Activated naive CD4-positive, alpha-beta T cell treated with anti-CD3 and anti-CD28 coated beads, Interleukin-2, amount 50 U/mL, for 72 hours (primary cell): ENCODE results near the gene CACNA2D2. TPM values are rescaled to one million over a fixed set of nuclear protein-coding genes. Genes with fewer than 3 reads are reported as not detected.

Experiments
- ATAC-seq, 2 donors: fragments of 150-1000 bp; cut with Tn5 transposase; 2 replicates each; pipeline ENCODE4 v1.10.0; 2021; ENCODE audit warnings: mild to moderate bottlenecking in 2 of 2, moderate library complexity in 2 of 2
- DNase-seq, 2 donors: peaks; one replicate each; pipeline ENCODE4 v3.0.0; 2021 to 2022; ENCODE audit warnings: low spot score in 2 of 2
- H3K27ac Mint-ChIP-seq, 2 donors: one replicate each; pipeline ENCODE4 v1.8.0; 2022; ENCODE audit warnings: mild to moderate bottlenecking in 2 of 2, mixed read lengths in 2 of 2
- H3K36me3 Mint-ChIP-seq, 2 donors: one replicate each; pipeline ENCODE4 v1.8.0; 2022; ENCODE audit warnings: mixed read lengths in 2 of 2
- H3K9me3 Mint-ChIP-seq, 2 donors: one replicate each; pipeline ENCODE4 v1.8.0; 2022; ENCODE audit warnings: mixed read lengths in 2 of 2
- total RNA-seq, 2 donors: library from RNA; stranded (reverse); gene quantifications; one replicate each; pipeline ENCODE4 v1.2.3, GENCODE V29; 2022

Gene CACNA2D2
- total RNA-seq, 2 donors from 2014 or later: 2.4 to 3.0 TPM

- ATAC-seq (no peak), DNase-seq (no peak)
- Mint-ChIP-seq H3K27ac (no peak overlapping the region), H3K9me3 (no peaks in the 10 kb centered on the region), H3K36me3 (no peaks in the 10 kb centered on the region)
These were observed 184.8 kb downstream of the CACNA2D2 start for GRCh38 chr3:50318615-50319014.

- Mint-ChIP-seq H3K36me3 (no peaks in the 10 kb centered on the region), H3K27ac (no peak overlapping the region), H3K9me3 (no peaks in the 10 kb centered on the region)
- DNase-seq (no peak), ATAC-seq (no peak)
These were observed 185.3 kb downstream of the CACNA2D2 start for GRCh38 chr3:50318163-50318562.

DNA sequence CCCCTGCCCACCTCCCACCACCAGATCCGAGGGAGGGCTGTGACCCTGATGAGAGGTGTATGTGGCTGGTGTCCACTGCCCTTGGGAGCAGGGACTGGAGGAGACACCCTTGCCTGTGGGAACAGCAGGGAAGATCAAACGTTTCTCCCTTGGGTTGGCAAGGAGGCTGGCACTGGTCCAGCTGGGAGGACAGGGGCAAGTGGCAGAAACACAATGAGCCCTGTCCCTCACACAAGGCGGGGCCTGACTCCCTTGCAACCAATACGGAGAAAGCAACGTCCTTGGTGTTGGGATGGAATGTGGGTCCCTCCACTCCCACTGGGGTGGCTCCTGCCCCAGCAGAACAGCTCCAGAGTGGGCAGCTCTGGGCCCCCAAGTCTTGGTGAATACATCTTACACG lies 186.1 kb downstream of the CACNA2D2 start:
- ATAC-seq (no peak), DNase-seq (no peak)
- Mint-ChIP-seq H3K9me3 (no peaks in the 10 kb centered on the region), H3K36me3 (no peaks in the 10 kb centered on the region), H3K27ac (peak overlapping the region in 1 of 2 donors; percentile 60)

- Mint-ChIP-seq H3K9me3 (no peaks in the 10 kb centered on the region), H3K36me3 (no peaks in the 10 kb centered on the region), H3K27ac (peak overlapping the region; percentile 19 to 60)
- DNase-seq: no peak
- ATAC-seq: no peak
These were observed 186.7 kb downstream of the CACNA2D2 start for GRCh38 chr3:50316657-50317242.

DNA sequence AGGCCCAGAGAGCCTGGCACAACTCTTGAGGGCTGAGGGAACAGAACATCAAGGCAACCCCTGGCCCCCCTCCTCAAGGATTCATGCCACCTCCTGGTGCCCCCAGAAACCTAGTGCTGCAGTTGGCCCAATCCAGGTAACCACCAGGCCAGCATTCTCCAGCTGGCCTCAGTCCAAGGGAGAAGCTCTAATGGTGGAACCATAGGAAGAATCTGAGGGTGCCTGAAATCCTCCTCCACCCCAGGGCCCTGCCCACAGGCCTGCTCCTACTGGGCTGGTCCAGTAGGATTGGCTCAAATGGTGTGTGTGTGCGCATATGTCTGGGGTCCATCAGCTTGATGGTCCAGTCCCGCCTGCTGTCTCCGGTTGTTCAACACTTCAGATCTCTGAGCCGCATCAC lies 188.6 kb downstream of the CACNA2D2 start:
- peaks cover 0 to under 1% of the 10 kb centered on the region in 2 donors for H3K36me3 Mint-ChIP-seq
- H3K27ac Mint-ChIP-seq: no peak overlapping the region
- DNase-seq (no peak), ATAC-seq (no peak)
- no peaks in the 10 kb centered on the region for H3K9me3 Mint-ChIP-seq

GRCh38 chr3:50314342-50314741 lies 189.1 kb downstream of the CACNA2D2 start:
- ATAC-seq (no peak), DNase-seq (no peak)
- Mint-ChIP-seq H3K9me3 (no peaks in the 10 kb centered on the region), H3K27ac (peak overlapping the region; percentile 15 to 26), H3K36me3 (peaks cover 0 to 4% of the 10 kb centered on the region in 2 donors)

Other genes starting within 250 kb of the CACNA2D2 start
- 1 to 10 TPM in 1 of 2 donors, under 1 TPM in 1; 0.77 to 4.1 TPM for gene SEMA3B, start 234.5 kb downstream of the CACNA2D2 start, total RNA-seq
- gene LSMEM2, start 224.5 kb downstream of the CACNA2D2 start, total RNA-seq: not detected
- 100 to 1,000 TPM in 1 of 2 donors, 10 to 100 TPM in 1; 63.8 to 100 TPM for gene IFRD2, start 211.2 kb downstream of the CACNA2D2 start, total RNA-seq
- 1 to 10 TPM; 4.3 to 6.6 TPM for gene HYAL3, start 204.2 kb downstream of the CACNA2D2 start, total RNA-seq
- 10 to 100 TPM; 19.4 to 26.0 TPM for gene NAA80, start 204.2 kb downstream of the CACNA2D2 start, total RNA-seq
- under 1 TPM in 1 of 2 donors, not detected in 1; 0.39 TPM for gene HYAL1, start 200.1 kb downstream of the CACNA2D2 start, total RNA-seq
- gene HYAL2, start 180.9 kb downstream of the CACNA2D2 start, total RNA-seq: 1 to 10 TPM; 4.2 to 6.1 TPM
- gene TUSC2, start 175.4 kb downstream of the CACNA2D2 start, total RNA-seq: 10 to 100 TPM; 10.7 to 20.1 TPM
- gene RASSF1, start 162.8 kb downstream of the CACNA2D2 start, total RNA-seq: 10 to 100 TPM; 68.3 to 83.1 TPM
- 1 to 10 TPM; 1.9 to 4.1 TPM for gene ZMYND10, start 157.9 kb downstream of the CACNA2D2 start, total RNA-seq
- gene NPRL2, start 152.9 kb downstream of the CACNA2D2 start, total RNA-seq: 10 to 100 TPM; 42.3 to 50.7 TPM
- gene CYB561D2, start 152.8 kb downstream of the CACNA2D2 start, total RNA-seq: 10 to 100 TPM; 18.1 to 34.3 TPM
- gene TMEM115, start 144.1 kb downstream of the CACNA2D2 start, total RNA-seq: 10 to 100 TPM; 10.9 to 15.1 TPM
- 10 to 100 TPM; 21.4 to 42.4 TPM for gene C3orf18, start 64.1 kb upstream of the CACNA2D2 start, total RNA-seq
- gene HEMK1, start 65.9 kb upstream of the CACNA2D2 start, total RNA-seq: 10 to 100 TPM; 69.7 to 74.6 TPM
- 100 to 1,000 TPM; 222 to 258 TPM for gene CISH, start 108.1 kb upstream of the CACNA2D2 start, total RNA-seq
- gene MAPKAPK3, start 113.5 kb upstream of the CACNA2D2 start, total RNA-seq: 100 to 1,000 TPM in 1 of 2 donors, 10 to 100 TPM in 1; 94.3 to 153 TPM
- 1 to 10 TPM; 4.1 to 4.8 TPM for gene DOCK3, start 171.3 kb upstream of the CACNA2D2 start, total RNA-seq